Calu3 (cell line): ENCODE data around the gene SIM1. TPM values are rescaled to one million over a fixed set of nuclear protein-coding genes. Genes with fewer than 3 reads are reported as not detected.

Experiments used
- BruUV-seq: library from RNA; stranded (reverse); fragments of 400-500 nt; replicated peaks from 2 replicates; lab custom pipeline; 2021; lab: Mats Ljungman, UMichigan
- CTCF ChIA-PET: fragments of 300-600 bp; sonication (Branson Sonifier 250); formaldehyde crosslinking; loops from one replicate; lab custom pipeline; 2022; ENCODE audit warnings: antibody characterized with exemption; lab: Charles Lee
- DNase-seq: peaks from one replicate; pipeline ENCODE4 v3.0.0; 2022
- H3K27ac Mint-ChIP-seq: one replicate; pipeline ENCODE4 v1.8.0; 2022; ENCODE audit warnings: mixed read lengths; ENCODE audit not compliant: unreplicated experiment
- H3K27me3 Mint-ChIP-seq: one replicate; pipeline ENCODE4 v1.8.0; 2022; ENCODE audit warnings: mixed read lengths; ENCODE audit not compliant: unreplicated experiment
- H3K36me3 Mint-ChIP-seq: one replicate; pipeline ENCODE4 v1.8.0; 2022; ENCODE audit warnings: mild to moderate bottlenecking, moderate library complexity, mixed read lengths; ENCODE audit not compliant: insufficient read depth, unreplicated experiment
- H3K4me1 Mint-ChIP-seq: one replicate; pipeline ENCODE4 v1.8.0; 2022; ENCODE audit warnings: mild to moderate bottlenecking, low read depth, mixed read lengths; ENCODE audit not compliant: unreplicated experiment
- H3K4me3 Mint-ChIP-seq: one replicate; pipeline ENCODE4 v1.8.0; 2022; ENCODE audit warnings: mild to moderate bottlenecking, low read depth, moderate library complexity, mixed read lengths; ENCODE audit not compliant: unreplicated experiment
- H3K9me3 Mint-ChIP-seq: one replicate; pipeline ENCODE4 v1.8.0; 2022; ENCODE audit warnings: low read depth, mixed read lengths; ENCODE audit not compliant: unreplicated experiment
- CTCF ChIP-seq: fragments of 200-600 bp; IDR thresholded peaks from one replicate; pipeline ENCODE4 v1.8.0; 2022; ENCODE audit warnings: antibody characterized with exemption; ENCODE audit not compliant: unreplicated experiment
- intact Hi-C: fragments of 100-400 bp; cut with micrococcal nuclease; formaldehyde crosslinking; loops from one replicate; pipeline ENCODE4 v1.10.0; 2022; ENCODE audit not compliant: unreplicated experiment
- total RNA-seq: library from RNA; stranded (reverse); gene quantifications from 2 replicates; pipeline ENCODE4 v1.2.3, GENCODE V29; 2022

The SIM1 gene
- total RNA-seq, 1 experiment from 2014 or later: not detected

GRCh38 chr6:100415768-100416167 lies 49.0 kb downstream of the SIM1 start:
- no peak for TF ChIP-seq CTCF
- no TSS peak for BruUV-seq
- no peaks in the 10 kb centered on the region for H3K36me3 Mint-ChIP-seq
- H3K27ac Mint-ChIP-seq: no peak overlapping the region
- no peak overlapping the region for H3K4me3 Mint-ChIP-seq
- DNase-seq: no peak
- H3K4me1 Mint-ChIP-seq: peaks cover 8% of the 10 kb centered on the region
- intact Hi-C loops: no loop called here
- peaks cover 3% of the 10 kb centered on the region for H3K9me3 Mint-ChIP-seq
- CTCF ChIA-PET: no interaction called here
- no peaks in the 10 kb centered on the region for H3K27me3 Mint-ChIP-seq

- Mint-ChIP-seq H3K4me3 (no peak overlapping the region), H3K36me3 (no peaks in the 10 kb centered on the region), H3K27ac (no peak overlapping the region), H3K9me3 (peaks cover 3% of the 10 kb centered on the region), H3K27me3 (no peaks in the 10 kb centered on the region), H3K4me1 (peaks cover 8% of the 10 kb centered on the region)
- intact Hi-C loops: no loop called here
- no TSS peak for BruUV-seq
- CTCF ChIA-PET: interaction anchor here (0.7 kb wide), 1 partner anchor 330 kb away, joined by 5 read pairs; no protein-coding TSS in a partner anchor
- DNase-seq: no peak
- TF ChIP-seq CTCF: no peak
These were observed 51.8 kb downstream of the SIM1 start for GRCh38 chr6:100412872-100413271.

- no peak for TF ChIP-seq CTCF
- H3K36me3 Mint-ChIP-seq: no peaks in the 10 kb centered on the region
- BruUV-seq: no TSS peak
- DNase-seq: no peak
- CTCF ChIA-PET: no interaction called here
- no peaks in the 10 kb centered on the region for H3K27me3 Mint-ChIP-seq
- H3K4me1 Mint-ChIP-seq: no peaks in the 10 kb centered on the region
- intact Hi-C loops: no loop called here
- no peak overlapping the region for H3K27ac Mint-ChIP-seq
- H3K9me3 Mint-ChIP-seq: no peaks in the 10 kb centered on the region
- H3K4me3 Mint-ChIP-seq: no peak overlapping the region
These were observed 60.7 kb downstream of the SIM1 start for GRCh38 chr6:100404051-100404450.

DNA sequence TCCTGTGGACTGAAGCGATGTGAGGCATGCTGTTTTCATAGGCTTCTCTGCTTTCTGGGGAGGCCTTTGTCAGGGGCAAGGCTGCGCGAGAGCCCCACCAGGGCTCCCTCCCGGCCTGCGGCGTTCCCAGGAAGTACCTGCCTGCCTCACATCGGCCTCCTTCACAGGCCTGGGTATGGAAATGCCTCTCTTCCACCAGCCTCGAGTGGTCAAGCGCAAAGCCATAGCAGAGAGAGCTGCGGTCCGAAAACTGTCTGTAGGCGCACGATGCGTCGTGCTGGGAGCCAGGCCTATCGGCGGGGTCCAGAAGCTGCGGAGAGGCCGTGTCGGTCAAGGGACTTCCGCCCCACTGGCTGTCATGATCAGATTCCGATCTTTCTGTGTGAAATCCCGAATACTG lies 71.2 kb downstream of the SIM1 start:
- no peaks in the 10 kb centered on the region for H3K36me3 Mint-ChIP-seq
- no peak overlapping the region for H3K27ac Mint-ChIP-seq
- CTCF ChIA-PET: no interaction called here
- no peak for DNase-seq
- H3K4me1 Mint-ChIP-seq: no peaks in the 10 kb centered on the region
- BruUV-seq: no TSS peak
- no peaks in the 10 kb centered on the region for H3K9me3 Mint-ChIP-seq
- H3K27me3 Mint-ChIP-seq: no peaks in the 10 kb centered on the region
- intact Hi-C loops: no loop called here
- H3K4me3 Mint-ChIP-seq: no peak overlapping the region
- no peak for TF ChIP-seq CTCF

DNA sequence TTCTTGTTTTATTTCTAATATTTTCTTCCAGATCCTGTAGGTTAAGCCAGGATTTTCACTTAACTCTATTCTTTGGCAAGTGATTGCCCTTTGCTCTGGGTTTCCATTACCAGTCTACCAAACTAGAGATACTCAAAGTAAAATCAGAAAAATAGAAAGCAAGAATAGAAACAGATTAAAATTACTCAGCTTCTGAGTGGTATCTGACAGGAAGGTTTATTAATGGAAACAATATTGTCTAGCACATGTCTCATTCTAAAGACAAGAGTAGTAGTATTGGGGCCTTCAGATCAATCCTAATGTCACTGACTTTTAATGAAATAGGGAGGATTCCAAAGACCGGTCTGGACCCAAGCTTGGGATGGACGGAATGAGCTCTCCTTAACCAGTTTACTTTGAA lies 72.3 kb downstream of the SIM1 start:
- H3K4me1 Mint-ChIP-seq: no peaks in the 10 kb centered on the region
- no peaks in the 10 kb centered on the region for H3K27me3 Mint-ChIP-seq
- H3K27ac Mint-ChIP-seq: no peak overlapping the region
- CTCF ChIA-PET: no interaction called here
- DNase-seq: no peak
- no peaks in the 10 kb centered on the region for H3K36me3 Mint-ChIP-seq
- no TSS peak for BruUV-seq
- no peaks in the 10 kb centered on the region for H3K9me3 Mint-ChIP-seq
- no peak overlapping the region for H3K4me3 Mint-ChIP-seq
- intact Hi-C loops: no loop called here
- TF ChIP-seq CTCF: no peak
